B cell (primary cell): Measurements from ENCODE around the gene GPER1. TPM values are rescaled to one million over a fixed set of nuclear protein-coding genes. Genes with fewer than 3 reads are reported as not detected.

Experiments
- ATAC-seq: fragments of 200-7000 bp; cut with Tn5 transposase; one replicate; pipeline ENCODE4 v1.10.0; 2021; ENCODE audit warnings: low read depth, mild to moderate bottlenecking, moderate number of reproducible peaks, moderate library complexity
- CTCF ChIA-PET: fragments of 350-600 bp; sonication (Branson Sonifier 250); formaldehyde crosslinking; loops from one replicate; lab custom pipeline; 2021; ENCODE audit warnings: antibody characterized with exemption, inconsistent platforms; lab: Charles Lee
- POLR2A ChIA-PET: fragments of 350-600 bp; sonication (Branson Sonifier 250); formaldehyde crosslinking; loops from one replicate; lab custom pipeline; 2021; ENCODE audit warnings: antibody characterized with exemption; lab: Charles Lee
- DNase-seq: peaks from one replicate; pipeline ENCODE4 v3.0.0; 2013
- H2AFZ ChIP-seq: 2 replicates; pipeline ENCODE4 v1.6.1; 2012; ENCODE audit warnings: mild to moderate bottlenecking, low read depth, low read length; ENCODE audit not compliant: insufficient read depth, poor library complexity, severe bottlenecking
- H3K27ac ChIP-seq, 2 donors: 1 replicate in 1 of 2; 2 replicates in 1 of 2; pipeline ENCODE4 v1.5.1; 2012 to 2013; ENCODE audit warnings: low read length in 2 of 2, mild to moderate bottlenecking in 2 of 2, moderate library complexity in 1 of 2
- H3K27me3 ChIP-seq, 4 experiments: fragments of 200-600 bp in 1 of 4; sonication (generic) in 1 of 4; replicated peaks in 1 of 4; 1 replicate in 2 of 4; 2 replicates in 2 of 4; pipeline versions ENCODE4 v1.6.1 to v1.7.0; 2013 to 2016; ENCODE audit warnings: low read length in 3 of 4, mild to moderate bottlenecking in 2 of 4, mixed read lengths in 1 of 4, moderate library complexity in 1 of 4; ENCODE audit not compliant: insufficient read depth in 4 of 4, control insufficient read depth in 3 of 4; ENCODE audit errors: control extremely low read depth in 1 of 4
- H3K36me3 ChIP-seq, 2 experiments: replicated peaks in 1 of 2; 1 replicate in 1 of 2; 2 replicates in 1 of 2; pipeline versions ENCODE4 v1.6.1 to v1.7.1; 2013; ENCODE audit warnings: low read length in 1 of 2; ENCODE audit not compliant: insufficient read depth in 2 of 2, control insufficient read depth in 1 of 2; ENCODE audit errors: control extremely low read depth in 1 of 2, extremely low read depth in 1 of 2
- H3K4me1 ChIP-seq, 2 donors: fragments of 200-600 bp in 1 of 2; sonication (generic) in 1 of 2; 1 replicate in 1 of 2; 2 replicates in 1 of 2; pipeline versions ENCODE4 v1.5.1 to v1.6.1; 2013 to 2017; ENCODE audit warnings: low read length in 2 of 2; ENCODE audit not compliant: control insufficient read depth in 2 of 2, insufficient read depth in 2 of 2
- H3K4me2 ChIP-seq: replicated peaks from 2 replicates; pipeline ENCODE3; 2012; ENCODE audit warnings: mild to moderate bottlenecking, low read depth, low read length; ENCODE audit not compliant: poor library complexity, severe bottlenecking
- H3K4me3 ChIP-seq, 5 experiments: fragments of 200-600 bp in 1 of 5; sonication (generic) in 1 of 5; 1 replicate in 3 of 5; 2 replicates in 2 of 5; pipeline versions ENCODE4 v1.5.1 to v1.7.0; 2011 to 2016; ENCODE audit warnings: low read length in 4 of 5, mild to moderate bottlenecking in 4 of 5, low read depth in 2 of 5, control low read depth in 1 of 5, moderate library complexity in 1 of 5; ENCODE audit not compliant: insufficient read depth in 1 of 5; ENCODE audit errors: control extremely low read depth in 1 of 5, extremely low read depth in 1 of 5
- H3K79me2 ChIP-seq: fragments of 200-600 bp; sonication (generic); one replicate; pipeline ENCODE4 v1.6.0; 2016; ENCODE audit warnings: low read length; ENCODE audit not compliant: control insufficient read depth, insufficient read depth
- H3K9ac ChIP-seq: fragments of 200-600 bp; sonication (generic); 2 replicates; pipeline ENCODE4 v1.6.1; 2017; ENCODE audit warnings: mild to moderate bottlenecking, low read length, moderate library complexity
- H3K9me3 ChIP-seq, 3 donors: one replicate each; pipeline versions ENCODE4 v1.6.1 to v1.7.1; 2013; ENCODE audit warnings: low read length in 2 of 3; ENCODE audit not compliant: control insufficient read depth in 2 of 3, insufficient read depth in 1 of 3; ENCODE audit errors: control extremely low read depth in 1 of 3
- H4K20me1 ChIP-seq: 2 replicates; pipeline ENCODE4 v1.6.0; 2012; ENCODE audit warnings: mild to moderate bottlenecking, low read length; ENCODE audit not compliant: insufficient read depth, control insufficient read depth, poor library complexity, severe bottlenecking
- H3K27ac Mint-ChIP-seq: one replicate; pipeline ENCODE4 v1.8.0; 2021; ENCODE audit warnings: mixed read lengths
- H3K27me3 Mint-ChIP-seq: one replicate; pipeline ENCODE4 v1.8.0; 2021; ENCODE audit warnings: mixed read lengths
- H3K4me1 Mint-ChIP-seq: one replicate; pipeline ENCODE4 v1.8.0; 2021; ENCODE audit warnings: mixed read lengths
- H3K4me3 Mint-ChIP-seq: one replicate; pipeline ENCODE4 v1.8.0; 2021; ENCODE audit warnings: mixed read lengths
- H3K9me3 Mint-ChIP-seq: one replicate; pipeline ENCODE4 v1.8.0; 2022; ENCODE audit warnings: mixed read lengths; ENCODE audit not compliant: insufficient read depth
- CTCF ChIP-seq: fragments of 200-600 bp; IDR thresholded peaks from one replicate; pipeline ENCODE4 v1.8.0; 2022; ENCODE audit warnings: antibody characterized with exemption, mild to moderate bottlenecking
- EZH2 ChIP-seq: IDR thresholded peaks from 2 replicates; pipeline ENCODE4 v1.6.1; 2012; ENCODE audit warnings: borderline replicate concordance, low read depth, mild to moderate bottlenecking, moderate library complexity, low read length; ENCODE audit not compliant: insufficient read depth, poor library complexity, severe bottlenecking
- WGBS: methylation state at CpG from one replicate; pipeline ENCODE4 v1.1.5; 2013; ENCODE audit warnings: missing lambda C conversion rate; ENCODE audit not compliant: insufficient coverage; 5-methylcytosine and 5-hydroxymethylcytosine counted together
- intact Hi-C: fragments of 100-400 bp; cut with micrococcal nuclease; formaldehyde crosslinking; loops from one replicate; pipeline ENCODE4 v1.10.0; 2022
- polyA plus RNA-seq: library from polyadenylated mRNA; depleted of rRNA; stranded (reverse); fragments of >200 nt; gene quantifications from 2 replicates; pipeline ENCODE4 v1.2.3, GENCODE V29; 2012
- total RNA-seq, 2 donors: library from RNA; stranded (reverse); fragments of 120-200 nt in 1 of 2; gene quantifications; 1 replicate in 1 of 2; 2 replicates in 1 of 2; pipeline versions ENCODE4 v1.2.3 to v1.2.4, GENCODE V29; 2013 to 2022

The GPER1 gene
- total and polyA plus RNA-seq, 2 donors (not counting 1 experiment from before 2014, with no cell fraction given) = 3.2 to 21.3 TPM

- DNase-seq (no peak), ATAC-seq (no peak)
- no peaks in the 10 kb centered on the region for H3K27me3 ChIP-seq
- H3K27me3 Mint-ChIP-seq = no peaks in the 10 kb centered on the region
- no peak overlapping the region for H3K9ac ChIP-seq
- H3K27ac ChIP-seq = no peak overlapping the region
- no peak overlapping the region for H3K4me3 Mint-ChIP-seq
- H3K4me2 ChIP-seq = no peak overlapping the region
- CTCF ChIA-PET = interaction anchor here (0.7 to 5.1 kb wide), 2 partner anchors 18 to 91 kb away, joined by 4 to 49 read pairs; no protein-coding TSS in a partner anchor
- no peak overlapping the region for H3K4me3 ChIP-seq
- H3K9me3 ChIP-seq = no peaks in the 10 kb centered on the region
- TF ChIP-seq EZH2 (no peak), CTCF (no peak)
- intact Hi-C loops = no loop called here
- 97% methylated on average over 39 of the region's 45 CpGs for WGBS
- H3K79me2 ChIP-seq = no peaks in the 10 kb centered on the region
- H3K36me3 ChIP-seq = no peaks in the 10 kb centered on the region
- H2AFZ ChIP-seq = no peak overlapping the region
- no peaks in the 10 kb centered on the region for H4K20me1 ChIP-seq
- H3K4me1 Mint-ChIP-seq = peaks cover 42% of the 10 kb centered on the region
- no peaks in the 10 kb centered on the region for H3K9me3 Mint-ChIP-seq
- POLR2A ChIA-PET = interaction anchor here (0.5 to 1.1 kb wide), 2 partner anchors 12 to 18 kb away, joined by 3 to 5 read pairs; no protein-coding TSS in a partner anchor
- H3K27ac Mint-ChIP-seq = peak overlapping the region; percentile 15
- peaks cover 20 to 39% of the 10 kb centered on the region in 2 donors for H3K4me1 ChIP-seq
These were observed 3.9 kb upstream of the GPER1 start for GRCh38 chr7:1083729-1084657.
